Measurements from ENCODE around the gene MRPL58. TPM values are rescaled to one million over a fixed set of nuclear protein-coding genes. Genes with fewer than 3 reads are reported as not detected.
A peak's percentile ranks its signal among the peaks of the same experiment; 100 is the strongest.
"Not testable (repeated sequence)": the region's sequence is repeated elsewhere in the genome, so short reads cannot be mapped to it uniquely, and the experiment has no call there.

Gene MRPL58
- polyA plus RNA-seq, 3 donors, result 26.1 to 28.4 (median 27.0) TPM

DNA sequence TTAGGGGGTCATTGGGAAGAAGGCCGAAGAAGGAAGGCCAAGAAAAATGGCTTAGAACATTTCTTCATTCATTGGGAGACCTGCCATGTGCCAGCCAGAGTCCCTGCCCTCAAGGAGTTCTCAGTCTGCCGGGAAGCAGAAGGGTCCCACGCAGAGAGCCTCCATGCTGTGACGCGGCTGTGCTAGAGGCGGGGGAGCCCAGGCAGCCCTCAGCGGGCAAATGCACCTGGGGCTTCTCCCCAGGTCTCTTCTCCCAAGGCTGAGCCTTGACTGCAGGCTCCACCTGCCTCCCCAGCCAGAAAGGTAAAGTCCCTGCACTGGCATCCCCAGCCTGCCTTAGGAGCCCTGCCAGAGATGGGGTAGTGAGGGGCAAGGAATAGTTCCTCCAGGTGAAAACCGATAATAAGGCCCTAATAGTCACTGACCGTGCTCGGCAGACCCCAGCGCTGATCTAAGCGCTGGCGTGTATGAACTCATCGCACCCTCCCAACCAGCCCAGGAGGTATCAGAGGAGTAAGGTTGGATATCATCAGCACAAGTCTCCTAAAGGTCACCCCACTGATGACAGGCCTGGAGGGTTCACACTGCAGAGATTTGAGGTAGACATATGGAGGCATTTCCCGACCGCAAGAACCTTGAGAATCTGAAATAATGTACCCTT is 31.0 kb upstream of the MRPL58 start:
- no peak for DNase-seq (ENCODE audit: extremely low read depth in 1 of 11, low read depth in 9 of 11, low spot score in 4 of 11)

DNA sequence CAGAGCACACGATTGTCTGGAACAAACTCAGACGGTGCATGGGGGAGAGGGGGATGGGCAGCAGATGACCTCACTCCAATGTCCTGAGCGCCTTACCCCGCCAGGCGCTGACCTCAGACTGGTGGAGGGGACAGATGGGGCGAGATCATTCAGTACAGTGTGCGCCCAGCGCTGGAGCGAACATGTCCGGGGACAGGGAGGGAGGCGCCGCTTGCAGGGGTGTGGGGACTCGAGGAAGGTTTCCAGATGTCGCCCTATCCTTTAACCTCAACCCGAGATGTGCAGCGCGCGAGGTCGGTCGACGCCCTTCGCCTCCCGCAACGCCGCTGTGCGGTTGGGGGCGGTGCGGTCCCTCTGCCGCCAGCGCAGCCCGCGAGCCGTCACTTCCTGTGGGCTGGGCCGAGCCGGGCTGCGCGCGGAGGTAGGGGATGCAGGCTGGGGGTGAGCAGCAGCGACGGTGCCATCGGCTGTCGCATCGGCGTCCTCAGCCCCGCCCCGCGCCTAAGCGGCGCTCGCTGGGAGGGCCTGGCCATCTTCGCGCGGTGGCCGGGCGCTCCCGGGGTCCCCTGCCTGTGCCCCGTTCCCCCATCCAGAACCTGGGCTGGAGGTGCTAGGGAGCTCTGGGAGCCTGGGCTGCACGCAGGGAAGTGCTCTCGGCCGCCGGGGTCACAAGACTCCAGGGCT is 30.3 kb upstream of the MRPL58 start:
- DNase-seq (ENCODE audit: extremely low read depth in 1 of 11, low read depth in 9 of 11, low spot score in 4 of 11), result peak in 8 of 11 donors; percentile 58 to 71 (median 66)

DNA sequence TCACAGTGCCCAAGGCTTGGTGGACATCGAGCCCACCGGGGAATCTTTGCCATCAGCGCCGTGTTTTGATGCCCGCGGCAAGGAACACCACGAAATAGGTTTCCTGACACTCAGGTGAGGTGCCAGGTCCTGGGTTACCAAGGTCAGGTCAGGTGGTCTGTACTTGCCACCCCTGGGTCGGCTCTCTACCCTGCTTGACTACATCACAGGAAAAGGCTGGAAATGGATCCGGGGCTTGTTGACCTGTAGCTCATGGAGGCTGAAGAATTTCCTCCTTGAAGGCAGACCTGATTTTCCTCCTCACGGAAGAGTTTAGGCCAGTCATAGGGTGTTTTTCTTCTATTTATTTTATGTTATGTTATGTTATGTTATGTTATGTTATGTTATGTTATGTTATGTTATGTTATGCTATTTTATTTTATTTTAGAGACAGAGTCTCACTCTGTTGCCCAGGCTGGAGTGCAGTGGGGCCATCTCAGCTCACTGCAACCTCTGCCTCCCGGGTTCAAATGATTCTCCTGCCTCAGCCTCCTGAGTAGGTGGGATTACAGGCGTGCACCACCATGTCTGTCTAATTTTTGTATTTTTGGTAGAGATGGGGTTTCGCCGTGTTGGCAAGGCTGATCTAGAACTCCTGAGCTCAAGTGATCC is 29.7 kb upstream of the MRPL58 start:
- DNase-seq (ENCODE audit: extremely low read depth in 1 of 11, low read depth in 9 of 11, low spot score in 4 of 11), result not testable (repeated sequence)

DNA sequence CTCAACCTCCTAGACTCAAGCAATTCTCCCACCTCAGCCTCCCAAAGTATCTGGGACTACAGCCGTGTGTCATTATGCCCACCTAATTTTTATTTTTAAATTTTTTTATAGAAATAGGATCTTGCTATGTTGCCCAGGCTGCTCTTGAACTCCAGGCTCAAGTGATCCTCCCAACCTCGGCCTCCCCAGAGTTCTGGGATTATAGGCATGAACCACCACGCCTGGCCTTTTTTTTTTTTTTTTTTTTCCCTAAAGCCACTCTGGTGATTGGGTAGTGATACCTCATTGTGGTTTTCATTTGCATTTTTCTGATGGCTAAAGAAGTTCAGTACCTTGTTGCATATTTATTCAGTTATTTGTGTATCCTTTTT is 26.3 kb upstream of the MRPL58 start:
- no peak for DNase-seq (ENCODE audit: extremely low read depth in 1 of 11, low read depth in 9 of 11, low spot score in 4 of 11)

DNA sequence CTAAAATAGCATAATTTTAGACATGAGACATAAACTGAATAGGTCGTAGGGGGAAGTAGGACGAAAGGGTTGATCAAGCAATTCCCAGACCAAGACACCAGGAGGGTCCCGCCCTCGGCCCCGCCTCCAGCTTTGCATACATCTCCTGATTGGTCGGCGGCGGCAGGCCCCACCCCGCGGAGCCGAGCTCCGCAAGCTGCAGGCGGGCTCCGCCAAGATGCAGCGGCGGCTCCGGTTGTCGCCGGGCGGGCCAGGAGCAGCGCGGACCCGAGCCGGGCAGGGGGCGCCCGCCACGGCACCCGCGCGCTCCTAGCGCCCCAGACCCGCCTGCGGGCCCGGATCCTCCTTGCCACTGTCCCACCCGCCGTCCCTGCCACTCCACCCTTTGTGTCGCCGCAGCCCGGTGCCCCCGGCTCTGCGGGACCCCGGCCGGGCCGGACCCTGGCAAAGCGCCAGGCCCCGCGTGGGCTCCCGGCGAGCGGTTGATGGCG is 25.0 kb upstream of the MRPL58 start, which contains the start of gene CDR2L:
TSS of gene CDR2L (plus strand) at position 215 of the 491 bp plus-strand sequence. CDS start 412 bp downstream, outside the sequence.
- DNase-seq (ENCODE audit: extremely low read depth in 1 of 11, low read depth in 9 of 11, low spot score in 4 of 11), result peak; percentile 79 to 94 (median 90)

DNA sequence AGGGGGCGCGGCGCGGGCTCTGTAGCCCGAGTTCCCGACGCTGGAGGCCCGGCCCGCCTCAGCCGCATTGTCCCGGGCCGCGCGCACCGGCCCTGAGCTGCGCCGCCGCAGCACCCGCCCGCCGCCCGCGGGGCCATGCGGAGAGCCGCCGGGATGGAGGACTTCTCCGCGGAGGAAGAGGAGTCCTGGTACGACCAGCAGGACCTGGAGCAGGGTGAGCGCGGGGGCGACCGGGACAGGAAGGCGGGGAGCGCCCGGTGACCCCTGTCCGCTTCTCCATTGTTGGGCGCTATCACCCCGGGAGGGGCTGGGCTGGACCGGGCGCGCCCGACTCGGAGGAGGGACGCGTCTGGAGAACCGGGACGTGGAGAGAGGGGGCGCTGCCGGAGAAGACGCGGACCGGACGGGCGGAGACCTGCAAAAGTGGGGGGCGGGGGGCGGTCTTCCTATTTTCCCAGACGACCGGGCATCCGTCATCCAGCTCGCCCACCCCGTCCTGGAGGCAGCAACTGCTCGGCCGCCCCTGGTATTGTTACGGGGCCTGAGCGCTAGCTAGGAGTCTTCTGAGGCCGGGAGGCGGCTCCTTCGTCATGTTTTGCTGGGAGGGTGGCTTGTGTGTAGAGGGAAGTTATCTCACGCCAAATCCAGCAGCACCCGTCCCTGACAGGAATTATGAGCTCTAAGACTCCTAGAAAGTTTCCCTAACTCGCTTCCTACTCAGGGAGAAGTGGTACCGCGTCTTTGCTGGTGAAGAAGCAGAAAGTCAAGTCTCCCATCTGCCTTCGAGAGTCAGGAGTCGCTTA is 24.4 kb upstream of the MRPL58 start:
- peak in 6 of 11 donors; percentile 51 to 82 (median 74) for DNase-seq (ENCODE audit: extremely low read depth in 1 of 11, low read depth in 9 of 11, low spot score in 4 of 11)

DNA sequence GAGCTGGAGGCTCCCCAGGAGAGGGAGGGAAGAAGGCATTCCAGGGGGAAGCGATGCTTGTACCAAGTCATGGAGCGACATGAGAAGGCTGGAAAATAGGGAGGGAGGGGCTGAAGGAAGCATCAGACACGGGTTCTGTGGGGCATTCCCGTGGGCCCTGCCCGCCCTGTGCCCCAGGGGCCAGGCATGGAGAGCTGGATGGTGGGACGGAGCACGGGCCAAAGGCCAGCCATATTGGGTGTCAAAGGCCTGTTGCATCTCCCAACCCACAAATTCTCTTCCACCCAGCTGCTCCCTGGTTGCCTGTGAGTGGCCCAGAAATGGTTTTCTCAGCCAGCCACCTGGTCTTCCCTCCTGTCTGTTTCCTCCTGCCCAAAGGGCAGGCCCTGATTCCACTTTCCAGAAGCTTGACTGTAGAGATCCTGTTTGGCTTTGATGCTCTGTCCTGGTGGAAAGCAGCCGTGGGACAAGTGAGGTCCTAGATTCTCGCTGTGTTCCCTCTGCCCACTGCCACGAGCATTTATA is 21.8 kb upstream of the MRPL58 start:
- no peak for DNase-seq (ENCODE audit: extremely low read depth in 1 of 11, low read depth in 9 of 11, low spot score in 4 of 11)

DNA sequence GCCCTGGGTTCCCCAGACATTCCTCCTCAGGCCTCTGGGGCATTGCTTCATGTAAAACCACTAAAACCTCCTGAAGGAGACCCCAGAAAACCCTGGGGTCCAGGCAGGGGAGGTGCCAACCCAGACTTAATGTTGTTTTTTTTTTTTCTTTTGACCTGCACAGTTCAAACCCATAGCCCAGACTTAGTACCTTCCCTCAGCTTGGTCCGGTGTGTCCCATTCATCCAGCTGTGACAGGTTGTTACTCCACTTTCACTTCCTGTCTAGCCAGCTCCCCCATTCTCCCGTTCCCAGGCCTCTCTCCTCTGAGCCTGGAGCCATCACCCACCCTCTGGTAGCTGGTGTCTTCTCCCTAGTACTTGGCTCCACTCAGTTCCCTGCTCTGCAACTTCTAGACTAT is 20.2 kb upstream of the MRPL58 start:
- no peak for DNase-seq (ENCODE audit: extremely low read depth in 1 of 11, low read depth in 9 of 11, low spot score in 4 of 11)

DNA sequence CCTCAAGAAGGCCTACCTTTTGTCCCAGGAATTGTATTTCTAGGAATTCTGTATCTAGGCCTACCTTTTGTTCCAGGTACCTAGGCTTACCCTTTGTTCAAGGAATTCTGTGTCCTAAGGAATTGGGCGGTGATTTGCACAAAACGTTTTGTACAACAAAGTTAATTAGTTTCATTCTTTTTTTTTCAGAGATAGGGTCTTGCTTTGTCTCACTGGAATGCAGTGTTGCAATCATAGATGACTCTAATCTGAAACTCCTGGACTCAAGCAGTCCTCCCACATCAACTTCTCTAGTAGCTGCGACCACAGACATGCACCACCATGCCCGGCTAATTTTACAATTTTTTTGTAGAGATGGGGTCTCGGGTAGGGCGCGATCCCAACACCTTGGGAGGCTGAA is 18.0 kb upstream of the MRPL58 start:
- no peak for DNase-seq (ENCODE audit: extremely low read depth in 1 of 11, low read depth in 9 of 11, low spot score in 4 of 11)

DNA sequence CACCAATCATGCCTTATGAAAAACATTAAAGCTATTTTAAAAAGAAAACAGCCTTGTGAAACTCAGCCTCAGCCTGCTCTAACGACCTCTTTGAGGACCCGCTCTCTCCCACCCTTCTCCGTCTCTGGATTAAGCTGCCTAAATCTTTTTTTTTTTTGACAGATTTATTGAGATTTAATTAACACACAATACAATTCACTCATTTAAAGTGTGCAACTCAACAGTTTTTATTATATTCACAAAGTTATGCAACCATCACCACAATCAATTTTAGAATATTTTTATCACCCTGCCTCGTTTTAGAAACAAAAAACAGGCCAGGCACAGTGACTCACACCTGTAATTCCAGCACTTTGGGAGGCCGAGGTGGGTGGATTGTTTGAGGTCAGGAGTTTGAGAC is 16.6 kb upstream of the MRPL58 start:
- DNase-seq (ENCODE audit: extremely low read depth in 1 of 11, low read depth in 9 of 11, low spot score in 4 of 11), result no peak

DNA sequence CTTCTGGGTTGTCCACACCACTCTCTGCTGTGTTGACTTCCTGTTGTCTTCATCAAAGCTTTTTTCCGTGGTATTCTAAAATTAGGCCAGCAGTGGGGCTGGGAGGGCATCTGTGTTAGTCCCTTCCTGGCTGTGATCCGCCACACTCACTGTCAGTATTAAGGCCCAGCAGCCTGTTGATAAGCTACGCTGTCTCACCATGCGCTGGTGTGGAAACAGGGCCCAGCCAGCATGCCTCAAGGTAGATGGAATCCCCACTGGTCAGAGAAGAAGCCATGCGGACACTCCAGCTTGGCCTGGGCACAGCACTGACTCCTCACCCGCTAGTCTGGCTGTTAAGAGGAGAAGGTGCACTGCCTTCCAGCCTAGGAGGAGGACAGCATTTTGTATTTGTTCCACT is 13.7 kb upstream of the MRPL58 start:
- no peak for DNase-seq (ENCODE audit: extremely low read depth in 1 of 11, low read depth in 9 of 11, low spot score in 4 of 11)

DNA sequence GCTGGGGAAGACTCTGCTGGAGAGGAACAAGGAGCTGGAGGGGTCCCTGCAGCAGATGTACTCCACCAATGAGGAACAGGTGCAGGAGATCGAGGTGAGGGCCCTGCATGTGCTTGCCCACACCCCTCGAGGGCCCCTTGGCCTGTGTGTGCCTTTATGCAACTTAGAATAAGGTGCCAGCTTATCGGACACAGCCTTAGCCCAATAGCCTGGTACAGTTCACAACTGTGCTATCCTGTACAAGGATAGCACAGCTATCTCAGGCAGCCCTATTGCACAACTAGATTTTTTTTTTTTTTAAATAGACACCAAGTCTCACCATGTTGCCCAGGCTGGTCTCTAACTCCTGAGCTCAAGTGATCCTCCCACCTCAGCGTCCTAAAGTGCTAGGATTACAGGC is 12.9 kb upstream of the MRPL58 start:
- no peak for DNase-seq (ENCODE audit: extremely low read depth in 1 of 11, low read depth in 9 of 11, low spot score in 4 of 11)

DNA sequence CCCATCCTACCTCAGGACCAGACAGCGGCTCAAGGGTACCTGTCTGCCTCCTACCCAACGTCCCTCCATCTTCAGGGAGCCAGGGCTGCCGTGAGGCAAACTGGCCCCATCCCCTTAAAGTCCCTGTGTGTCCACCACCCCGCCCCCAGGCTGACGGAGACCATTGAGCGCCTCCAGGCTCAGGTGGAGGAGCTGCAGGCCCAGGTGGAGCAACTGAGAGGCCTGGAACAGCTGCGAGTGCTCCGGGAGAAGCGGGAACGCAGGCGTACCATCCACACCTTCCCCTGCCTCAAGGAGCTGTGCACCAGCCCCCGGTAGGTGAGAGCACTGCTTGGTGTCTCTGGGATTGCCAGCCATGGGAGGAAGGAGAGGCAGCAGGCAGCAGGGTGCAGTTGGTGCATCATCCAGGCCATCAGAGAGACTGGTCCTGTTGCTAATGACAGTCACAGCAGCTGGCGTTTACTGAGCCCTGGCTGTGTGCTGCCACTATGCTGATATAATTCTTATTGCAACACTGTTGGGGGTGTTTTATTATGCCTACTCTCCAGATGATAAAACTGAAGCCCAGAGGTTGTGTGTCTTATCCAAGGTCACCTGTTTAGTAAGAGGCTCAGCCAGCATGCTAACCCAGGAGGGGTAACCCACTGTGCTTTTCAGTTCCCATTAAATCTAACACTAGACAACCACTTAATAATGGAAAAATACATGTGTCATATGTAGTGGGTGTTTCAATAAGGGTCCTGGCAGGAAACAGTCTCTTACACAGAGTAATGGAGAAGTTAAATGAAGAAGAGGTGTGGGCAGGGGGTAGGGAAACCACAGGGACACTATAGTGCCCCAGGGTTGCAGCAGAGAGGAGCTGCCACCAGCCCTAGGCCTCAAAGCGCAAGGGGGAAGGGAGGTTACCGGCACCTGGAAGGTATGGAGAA is 10.3 kb upstream of the MRPL58 start:
- no peak for DNase-seq (ENCODE audit: extremely low read depth in 1 of 11, low read depth in 9 of 11, low spot score in 4 of 11)

DNA sequence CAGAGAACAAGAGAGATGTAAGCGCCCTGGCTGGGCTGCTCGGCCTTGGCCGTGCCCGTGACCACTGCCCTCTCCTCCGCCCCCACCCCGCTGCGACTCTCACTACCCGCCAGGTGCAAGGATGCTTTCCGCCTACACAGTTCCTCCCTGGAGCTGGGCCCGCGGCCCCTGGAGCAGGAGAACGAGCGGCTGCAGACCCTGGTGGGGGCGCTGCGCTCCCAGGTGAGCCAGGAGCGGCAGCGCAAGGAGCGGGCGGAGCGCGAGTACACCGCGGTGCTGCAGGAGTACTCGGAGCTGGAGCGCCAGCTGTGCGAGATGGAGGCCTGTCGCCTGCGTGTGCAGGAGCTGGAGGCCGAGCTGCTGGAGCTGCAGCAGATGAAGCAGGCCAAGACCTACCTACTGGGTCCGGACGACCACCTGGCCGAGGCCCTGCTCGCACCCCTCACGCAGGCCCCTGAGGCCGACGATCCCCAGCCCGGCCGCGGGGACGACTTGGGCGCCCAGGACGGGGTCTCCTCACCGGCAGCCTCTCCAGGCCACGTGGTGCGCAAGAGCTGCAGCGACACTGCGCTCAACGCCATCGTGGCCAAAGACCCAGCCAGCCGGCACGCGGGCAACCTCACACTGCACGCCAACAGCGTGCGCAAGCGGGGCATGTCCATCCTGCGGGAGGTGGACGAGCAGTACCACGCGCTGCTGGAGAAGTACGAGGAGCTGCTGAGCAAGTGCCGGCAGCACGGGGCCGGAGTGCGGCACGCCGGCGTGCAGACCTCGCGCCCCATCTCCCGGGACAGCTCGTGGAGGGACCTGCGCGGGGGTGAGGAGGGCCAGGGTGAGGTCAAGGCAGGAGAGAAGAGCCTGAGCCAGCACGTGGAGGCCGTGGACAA is 9.2 kb upstream of the MRPL58 start:
- no peak for DNase-seq (ENCODE audit: extremely low read depth in 1 of 11, low read depth in 9 of 11, low spot score in 4 of 11)

DNA sequence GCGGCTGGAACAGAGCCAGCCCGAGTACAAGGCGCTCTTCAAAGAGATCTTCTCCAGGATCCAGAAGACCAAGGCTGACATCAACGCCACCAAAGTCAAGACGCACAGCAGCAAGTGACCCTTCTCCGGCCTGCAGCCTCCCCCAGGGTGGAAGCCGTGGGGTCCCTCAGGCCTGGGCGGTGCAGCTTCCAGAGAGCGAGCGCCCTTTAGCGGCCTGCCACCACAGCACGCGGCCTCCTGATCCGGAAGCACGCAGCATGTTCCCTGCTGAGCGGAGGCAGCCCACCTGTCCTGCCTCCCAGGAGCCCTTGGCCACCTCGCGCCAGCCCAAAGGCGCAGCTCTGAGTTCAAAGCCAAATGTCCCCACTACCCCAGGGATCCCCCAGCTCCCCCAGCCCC is 8.5 kb upstream of the MRPL58 start:
- no peak for DNase-seq (ENCODE audit: extremely low read depth in 1 of 11, low read depth in 9 of 11, low spot score in 4 of 11)

DNA sequence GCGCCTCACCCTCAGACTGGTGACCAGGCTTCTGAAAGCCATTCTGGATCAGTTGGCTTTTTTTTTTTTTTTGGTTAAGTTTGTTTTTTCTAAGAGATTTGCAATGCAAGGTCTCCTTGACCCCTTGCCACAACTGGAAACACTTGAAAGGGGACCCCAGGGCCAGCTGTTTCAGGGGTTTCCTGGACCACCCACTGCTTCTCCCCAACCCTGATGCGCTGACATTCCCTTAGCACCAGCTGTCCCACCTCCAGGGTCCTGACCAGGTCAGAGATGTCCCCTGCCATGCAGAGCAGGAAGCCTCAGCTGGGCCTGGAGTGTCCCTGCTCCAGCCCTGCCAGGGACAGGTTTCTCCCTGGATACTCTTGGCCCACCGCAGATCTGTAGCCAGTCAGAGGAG is 8.1 kb upstream of the MRPL58 start:
- no peak for DNase-seq (ENCODE audit: extremely low read depth in 1 of 11, low read depth in 9 of 11, low spot score in 4 of 11)

DNA sequence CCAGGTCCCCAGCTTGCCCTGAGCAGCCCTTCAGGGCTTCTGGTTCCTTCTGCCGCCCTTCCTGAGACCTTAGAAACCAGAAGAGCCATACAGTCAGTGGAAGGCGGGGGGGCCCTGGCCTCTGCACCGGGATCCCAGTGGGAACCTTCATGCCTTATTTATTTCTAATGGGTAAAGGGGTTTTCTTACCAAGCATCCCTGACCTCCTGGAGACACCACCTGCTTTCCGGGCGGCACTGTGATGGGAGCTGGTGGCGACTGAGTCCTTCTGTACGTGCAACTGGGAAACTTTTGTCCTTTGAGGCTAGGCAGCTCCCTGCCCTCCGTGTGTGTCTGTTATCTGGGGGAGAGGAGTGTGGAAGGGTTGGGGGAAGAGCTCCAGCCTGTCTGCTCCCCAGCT is 7.2 kb upstream of the MRPL58 start:
- no peak for DNase-seq (ENCODE audit: extremely low read depth in 1 of 11, low read depth in 9 of 11, low spot score in 4 of 11)
